Glomerular visceral epithelial cell (primary cell): Measurements from ENCODE around the gene HOXD8.

Experiments used
- DNase-seq: peaks from one replicate; pipeline ENCODE4 v3.0.0-alpha.2; 2016; ENCODE audit errors: extremely low spot score

The HOXD8 gene

GRCh38 chr2:176146645-176147044, 17.1 kb downstream of the HOXD8 start:
- DNase-seq = no peak

DNA sequence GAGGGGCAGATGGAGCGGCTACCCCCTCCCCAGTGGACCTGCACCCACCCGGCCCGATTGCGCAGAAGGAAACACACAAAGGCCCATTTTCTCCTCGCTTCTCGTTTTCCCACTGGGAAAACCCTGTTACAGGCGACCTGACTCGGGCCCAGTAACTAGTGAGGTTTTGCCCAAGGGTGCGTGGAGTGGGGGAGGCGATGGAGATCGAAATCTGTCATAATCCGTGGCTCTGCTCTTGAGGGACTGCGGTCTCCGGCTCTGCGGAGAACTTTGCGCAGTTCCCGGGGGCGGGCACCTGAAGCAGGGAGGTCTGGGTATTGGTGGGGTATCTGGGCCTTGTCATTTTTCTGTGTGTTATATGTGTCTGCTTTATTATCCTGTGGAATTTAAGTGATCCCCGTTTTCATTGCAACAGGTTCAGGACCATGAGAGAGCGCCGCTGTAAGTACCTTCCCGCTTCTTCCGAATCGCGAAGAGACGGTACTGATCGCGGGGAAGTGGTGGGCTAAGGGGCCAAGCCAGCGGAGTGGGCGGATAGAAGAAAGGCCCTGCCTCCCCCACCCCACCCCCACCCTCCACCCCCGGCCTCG, 17.8 kb downstream of the HOXD8 start:
- DNase-seq = no peak

- peak; percentile 64 for DNase-seq
Measured at GRCh38 chr2:176147800-176148496, 18.4 kb downstream of the HOXD8 start.

- no peak for DNase-seq
Measured at GRCh38 chr2:176148751-176149421, 19.4 kb downstream of the HOXD8 start.

DNA sequence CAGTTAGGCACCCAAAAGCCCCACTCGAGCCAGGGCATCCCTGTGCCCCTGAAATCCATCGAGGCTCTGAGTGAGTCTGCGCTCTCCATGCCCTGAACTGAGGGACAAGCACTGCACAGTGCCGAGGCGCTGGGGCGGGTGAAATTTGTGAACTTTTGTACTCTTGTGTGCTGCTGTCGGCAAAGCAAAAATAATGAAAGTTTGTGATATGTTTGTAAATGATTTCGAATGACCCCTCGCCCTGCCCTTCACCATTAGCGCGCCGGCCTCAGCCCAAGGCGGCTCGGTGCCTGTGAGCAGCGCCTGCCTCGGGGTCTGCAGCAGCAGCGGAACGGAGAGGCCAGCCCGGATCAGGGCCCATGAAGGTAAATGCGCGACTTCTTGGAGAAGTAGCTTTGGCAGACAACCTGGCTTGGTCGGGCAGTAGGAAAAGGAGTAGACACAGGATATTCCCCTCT, 20.0 kb downstream of the HOXD8 start:
- no peak for DNase-seq

DNA sequence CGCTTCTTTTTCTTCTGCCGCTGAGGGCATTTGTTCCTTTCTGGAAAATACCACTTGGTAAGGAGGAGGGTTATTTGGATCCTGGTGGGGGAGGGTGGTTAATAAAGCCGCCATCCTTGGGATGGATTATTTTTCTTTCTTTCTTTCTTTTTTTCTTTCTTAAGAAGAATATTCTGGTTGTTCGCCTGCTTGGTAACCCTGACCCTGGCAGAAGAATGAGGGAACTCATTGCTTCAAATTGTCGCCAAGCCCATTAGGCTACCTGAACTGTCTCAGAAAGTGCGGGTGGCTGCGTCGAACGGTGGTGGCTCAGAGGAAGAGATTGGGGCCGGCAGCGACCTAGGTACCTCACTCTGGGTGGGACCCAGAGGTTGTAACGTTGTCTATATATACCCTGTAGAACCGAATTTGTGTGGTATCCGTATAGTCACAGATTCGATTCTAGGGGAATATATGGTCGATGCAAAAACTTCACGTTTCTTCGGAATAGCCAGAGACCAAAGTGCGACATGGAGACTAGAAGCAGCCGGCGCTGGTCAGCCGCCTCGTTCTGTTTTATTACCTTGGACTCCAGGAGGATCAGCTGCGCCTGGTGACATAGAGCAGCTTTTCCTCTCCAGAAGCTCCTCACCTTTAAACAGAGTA, 20.6 kb downstream of the HOXD8 start:
- no peak for DNase-seq

- no peak for DNase-seq
Measured at GRCh38 chr2:176150584-176151441, 21.3 kb downstream of the HOXD8 start.

DNA sequence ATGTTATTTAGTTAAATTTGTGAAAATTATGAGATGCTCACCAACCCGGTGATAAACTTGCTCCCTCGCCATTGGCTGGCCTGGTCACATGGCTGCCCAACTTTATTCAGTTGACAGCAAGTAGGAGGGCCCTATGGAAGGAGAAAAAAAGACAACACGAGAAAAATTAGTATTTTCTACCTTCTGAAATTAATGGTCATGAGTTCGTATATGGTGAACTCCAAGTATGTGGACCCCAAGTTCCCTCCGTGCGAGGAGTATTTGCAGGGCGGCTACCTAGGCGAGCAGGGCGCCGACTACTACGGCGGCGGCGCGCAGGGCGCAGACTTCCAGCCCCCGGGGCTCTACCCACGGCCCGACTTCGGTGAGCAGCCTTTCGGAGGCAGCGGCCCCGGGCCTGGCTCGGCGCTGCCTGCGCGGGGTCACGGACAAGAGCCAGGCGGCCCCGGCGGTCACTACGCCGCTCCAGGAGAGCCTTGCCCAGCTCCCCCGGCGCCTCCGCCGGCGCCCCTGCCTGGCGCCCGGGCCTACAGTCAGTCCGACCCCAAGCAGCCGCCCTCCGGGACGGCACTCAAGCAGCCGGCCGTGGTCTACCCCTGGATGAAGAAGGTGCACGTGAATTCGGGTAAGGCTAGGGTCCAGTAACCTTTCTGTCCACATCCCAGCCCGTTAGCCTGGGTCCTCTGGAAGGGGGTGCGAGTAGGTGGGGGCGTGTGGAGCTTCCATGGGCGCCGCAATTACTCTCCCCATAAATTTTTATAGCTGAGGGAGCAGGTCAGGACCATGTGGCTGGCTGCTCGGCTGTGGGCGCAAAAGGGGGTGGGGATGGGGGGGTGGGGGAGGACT, 22.2 kb downstream of the HOXD8 start, which contains the start of gene HOXD4:
HOXD4 (plus strand) TSS at position 109 of the 846 bp plus-strand sequence; CDS start at position 193, 84 bp downstream.
- DNase-seq = peak; percentile 65

DNA sequence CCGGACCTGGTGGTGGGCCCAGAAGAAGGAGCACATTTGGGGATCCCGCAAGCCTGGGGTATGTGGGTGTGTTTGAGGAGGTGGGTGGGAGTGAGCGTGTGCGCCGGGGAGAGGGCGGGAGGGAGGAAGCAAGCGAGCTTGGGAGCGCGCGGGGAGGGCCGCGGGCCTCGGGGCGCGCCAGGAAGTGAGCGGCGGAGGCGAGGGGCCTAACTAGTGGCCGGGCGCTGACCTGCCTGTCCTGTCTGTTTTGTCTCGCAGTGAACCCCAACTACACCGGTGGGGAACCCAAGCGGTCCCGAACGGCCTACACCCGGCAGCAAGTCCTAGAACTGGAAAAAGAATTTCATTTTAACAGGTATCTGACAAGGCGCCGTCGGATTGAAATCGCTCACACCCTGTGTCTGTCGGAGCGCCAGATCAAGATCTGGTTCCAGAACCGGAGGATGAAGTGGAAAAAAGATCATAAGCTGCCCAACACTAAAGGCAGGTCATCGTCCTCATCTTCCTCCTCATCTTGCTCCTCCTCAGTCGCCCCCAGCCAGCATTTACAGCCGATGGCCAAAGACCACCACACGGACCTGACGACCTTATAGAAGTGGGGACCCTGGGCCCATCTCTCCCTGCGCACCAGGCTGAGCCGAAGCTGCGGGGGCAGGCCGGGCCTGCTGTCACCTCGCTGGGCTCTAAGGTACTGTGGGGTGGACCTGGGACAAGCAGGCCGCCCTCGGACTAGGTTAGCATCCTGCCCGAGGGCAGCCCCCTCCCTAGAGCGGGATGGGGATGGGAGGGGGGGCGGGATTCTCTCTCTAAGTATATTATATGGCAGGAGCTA, 23.1 kb downstream of the HOXD8 start:
- peak; percentile 66 for DNase-seq

GRCh38 chr2:176154576-176155252, 25.2 kb downstream of the HOXD8 start:
- no peak for DNase-seq

DNA sequence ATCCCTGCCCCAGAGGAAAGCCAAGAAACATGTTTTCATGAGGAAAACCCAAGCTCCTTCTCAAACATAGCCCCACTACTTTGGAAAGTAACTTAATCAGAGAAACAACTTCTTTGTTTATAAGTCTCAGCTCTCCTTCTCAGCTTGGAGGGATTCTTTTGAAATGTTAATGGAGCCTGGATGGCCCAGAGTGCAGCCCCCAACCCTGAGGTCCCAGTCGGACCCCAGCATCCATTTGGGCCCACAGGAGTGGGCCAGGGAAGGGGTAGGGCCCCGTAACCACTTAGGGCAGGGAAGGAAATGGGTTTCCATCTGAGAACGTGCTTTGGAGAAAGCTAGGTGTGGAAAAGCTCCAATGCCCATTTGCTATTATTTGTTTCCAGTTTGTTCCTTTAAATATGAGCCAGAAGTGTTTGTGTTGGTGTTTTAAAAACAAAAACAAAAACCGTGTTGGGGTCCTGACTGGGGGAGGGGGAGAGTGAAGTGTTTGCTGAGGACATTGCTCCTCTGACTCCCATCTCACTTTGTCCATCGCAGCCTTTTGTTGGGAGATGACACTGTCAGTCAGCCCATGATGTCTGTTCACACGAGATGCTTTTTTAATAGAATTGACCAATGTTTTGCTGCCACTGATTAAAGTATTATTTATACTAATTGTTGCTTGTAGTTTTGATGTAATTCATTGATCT, 26.0 kb downstream of the HOXD8 start:
- DNase-seq = no peak

DNA sequence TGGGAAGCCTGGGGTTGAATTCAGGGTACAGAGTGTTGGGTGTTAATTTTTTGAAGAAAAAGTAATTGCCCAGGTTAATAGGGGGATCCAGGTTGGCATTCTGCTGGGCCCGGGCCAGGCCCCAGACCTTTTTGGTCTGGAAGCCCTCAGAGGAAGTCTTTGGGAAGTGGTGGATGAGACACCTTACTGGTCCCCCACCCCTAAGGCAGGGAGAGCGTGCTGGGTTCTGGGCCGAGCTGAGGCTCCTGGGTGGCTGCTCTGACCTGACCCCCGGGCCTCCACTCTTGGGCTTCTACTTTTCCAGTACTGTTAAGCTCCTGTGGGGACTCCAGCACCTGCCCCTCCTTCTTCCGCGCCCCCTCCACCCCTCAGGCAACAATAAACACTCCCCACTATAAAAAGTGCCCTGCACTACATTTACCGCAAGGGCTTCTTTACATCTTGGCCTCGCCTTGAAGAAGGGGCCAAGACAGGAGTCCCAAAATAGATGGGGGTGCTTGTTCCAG, 26.8 kb downstream of the HOXD8 start:
- no peak for DNase-seq

- DNase-seq = no peak
Measured at GRCh38 chr2:176156807-176157498, 27.4 kb downstream of the HOXD8 start, which contains the start of gene HOXD3. Gene HOXD3, plus strand, starts transcription at chr2:176157307. Its CDS starts 11,808 bp downstream, at chr2:176169115.

DNA sequence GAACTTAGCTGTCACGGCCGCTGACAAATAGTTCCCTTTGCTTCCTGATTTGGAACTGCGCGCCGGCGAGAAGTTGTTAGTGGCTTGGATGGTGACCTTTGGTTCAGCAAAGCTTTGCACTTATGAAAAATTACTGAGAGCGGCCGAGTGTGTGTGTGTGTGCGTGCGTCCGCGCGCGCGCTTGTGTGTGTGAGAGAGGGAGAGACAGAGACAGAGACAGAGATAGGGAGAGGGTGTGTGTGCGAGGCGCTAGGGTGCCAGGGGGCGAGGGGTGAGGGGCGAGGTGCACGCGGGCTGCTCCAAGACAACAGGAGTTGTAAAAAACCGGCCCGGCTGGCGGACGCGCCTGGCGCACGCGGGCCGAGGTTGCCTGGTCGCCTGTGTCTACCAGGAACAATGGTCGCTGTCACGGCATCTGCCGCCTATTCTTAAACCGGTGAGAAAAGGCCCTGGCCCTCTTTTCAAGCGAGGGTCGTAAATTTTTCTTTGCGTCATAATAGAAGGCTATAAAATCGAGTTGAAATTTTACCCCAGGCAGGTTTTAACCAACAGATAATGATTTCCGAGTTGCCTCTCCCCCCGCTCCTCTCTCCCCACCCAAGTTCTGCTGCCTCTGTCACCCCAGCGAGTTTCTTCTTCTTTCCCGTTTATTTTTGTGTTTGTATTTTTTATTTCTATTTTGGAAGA, 28.1 kb downstream of the HOXD8 start:
- peak; percentile 44 for DNase-seq

DNA sequence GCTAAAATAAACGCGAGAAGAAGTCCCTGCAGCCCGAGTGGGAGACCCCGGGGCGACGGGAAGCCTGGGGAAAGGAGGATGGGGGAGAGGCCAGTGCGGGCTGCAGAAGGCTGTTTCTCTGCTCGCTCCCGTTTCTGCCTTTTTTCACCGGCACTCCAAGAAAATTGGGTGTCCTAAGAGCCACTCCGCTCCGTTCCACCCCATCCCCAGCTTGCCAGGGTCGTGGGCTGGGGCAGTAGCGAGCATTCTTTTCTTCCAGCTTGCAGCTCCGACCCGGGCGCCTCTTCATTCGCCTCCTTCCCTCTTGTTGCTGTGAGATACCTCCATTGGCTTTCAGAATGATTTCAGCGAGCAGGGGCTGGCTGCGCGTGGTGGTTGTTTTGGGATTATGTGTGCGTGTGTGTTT, 28.7 kb downstream of the HOXD8 start:
- DNase-seq = no peak

DNA sequence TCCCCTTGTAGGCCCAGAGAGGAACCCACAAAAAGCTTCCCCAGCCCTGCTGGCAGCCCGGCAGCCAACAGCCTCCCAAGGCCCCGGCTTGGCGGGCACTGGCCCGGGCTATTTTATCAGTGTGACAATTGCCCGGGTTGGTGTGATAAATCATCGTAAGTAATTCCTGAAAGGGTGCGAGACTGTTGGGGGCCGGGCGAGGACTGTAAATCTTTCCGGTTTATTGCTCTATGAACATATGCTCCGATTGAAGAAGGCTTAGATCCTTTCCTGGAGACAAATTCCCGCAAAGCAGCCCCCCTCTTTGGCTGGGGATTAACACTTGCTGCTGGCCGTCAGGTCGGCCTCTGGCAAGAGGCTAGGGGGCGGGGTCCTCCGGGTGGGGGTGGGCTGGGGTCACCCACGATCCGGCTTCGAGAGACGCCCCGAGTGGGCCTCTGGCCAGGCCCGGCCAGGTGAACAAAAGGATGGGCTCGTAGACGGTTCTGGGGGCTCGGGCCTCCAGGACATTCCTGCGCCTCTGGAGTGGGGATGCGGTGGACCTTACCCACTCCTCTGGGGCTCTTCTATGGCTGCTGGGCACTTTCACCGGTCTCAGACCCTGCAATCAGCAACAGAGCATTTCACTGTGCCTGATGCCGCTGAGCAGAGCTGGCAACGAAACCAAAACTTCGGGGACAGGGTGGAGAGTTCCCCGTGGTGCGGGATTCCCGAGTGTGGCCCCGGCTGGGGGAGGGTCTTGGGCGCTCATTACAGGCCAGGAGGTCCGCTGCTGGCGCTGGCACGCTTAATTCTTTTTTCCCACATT, 29.6 kb downstream of the HOXD8 start:
- DNase-seq = no peak
